DMS114 treated with DMSO at 0.1 percent for 48 hours (cell line): ENCODE results near the gene ZNF334.

ENCODE experiments used
- DNase-seq: peaks from one replicate; lab custom pipeline; 2025; ENCODE audit not compliant: unreplicated experiment; lab: John Stamatoyannopoulos, UW

Gene ZNF334

GRCh38 chr20:46546298-46546697, 32.9 kb upstream of the ZNF334 start:
- DNase-seq: no peak

DNA sequence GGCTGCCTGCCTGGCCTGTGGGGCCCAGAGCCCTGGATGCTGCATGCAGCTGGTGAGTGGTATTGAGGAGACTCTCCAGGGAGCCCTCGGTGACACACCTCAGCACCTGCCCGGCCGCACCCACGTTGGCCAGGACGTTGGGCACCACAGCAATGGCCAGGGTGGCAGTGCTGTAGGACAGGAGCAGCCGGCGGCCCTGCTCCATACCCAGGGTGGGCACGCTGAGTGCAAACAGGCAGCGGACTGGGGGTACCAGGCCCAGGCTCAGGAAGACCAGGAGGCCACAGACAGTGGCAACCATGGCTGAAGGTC, 32.4 kb upstream of the ZNF334 start:
- DNase-seq: no peak

DNA sequence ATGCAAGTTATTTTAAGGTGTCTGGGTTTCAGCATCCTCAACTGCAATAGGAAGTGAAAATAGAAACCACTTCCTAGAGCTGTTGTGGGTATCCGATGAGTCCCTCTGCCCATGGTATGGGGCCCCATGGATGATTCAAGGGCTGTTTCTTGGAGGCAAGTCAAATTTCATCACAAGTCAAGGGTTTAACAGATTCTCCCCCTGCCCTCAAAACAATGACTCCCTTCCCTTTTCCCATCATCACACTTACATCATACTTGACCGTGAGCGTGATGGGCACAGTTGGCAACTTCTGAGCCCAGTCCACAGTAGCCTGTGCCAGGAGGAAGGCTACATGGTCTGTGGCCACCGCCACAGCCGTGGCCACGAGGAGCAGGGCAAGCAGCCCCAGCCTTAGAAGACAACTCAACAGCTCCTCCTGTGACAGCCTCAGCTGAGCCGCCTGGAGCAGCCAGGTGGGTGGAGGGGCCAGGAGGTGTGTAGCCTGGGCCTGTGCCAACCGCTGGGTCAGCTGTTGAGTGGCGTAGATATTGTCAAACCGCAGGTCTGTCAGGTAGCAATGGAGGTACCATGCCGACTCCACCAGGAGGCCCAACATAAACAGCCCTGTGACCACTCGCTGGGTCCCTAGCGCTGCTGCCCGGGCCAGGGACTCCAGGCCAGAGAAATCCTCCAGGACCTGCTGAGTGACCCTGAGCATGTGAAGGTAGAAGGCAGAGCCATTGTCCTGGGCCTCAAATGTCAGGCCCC, 31.9 kb upstream of the ZNF334 start:
- DNase-seq: no peak

DNA sequence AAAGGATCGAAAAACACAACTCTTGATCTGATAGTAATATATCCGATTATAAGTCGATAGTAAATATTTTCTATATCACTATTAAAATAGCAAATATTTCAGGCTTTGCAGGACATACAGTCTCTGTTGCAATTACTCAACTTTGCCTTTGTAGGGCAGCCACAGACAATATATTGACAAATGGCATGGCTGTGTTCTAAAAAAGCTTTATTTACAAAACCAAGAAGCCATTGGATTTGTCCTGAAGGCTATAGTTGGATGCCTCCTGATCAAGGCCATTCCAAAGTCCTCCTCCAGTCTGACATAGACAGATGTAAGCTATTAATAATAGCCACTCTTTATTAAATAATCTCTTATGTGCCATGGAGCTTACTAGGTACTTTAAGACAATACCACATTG, 31.2 kb upstream of the ZNF334 start:
- no peak for DNase-seq

- DNase-seq: no peak
Measured at GRCh38 chr20:46543959-46544358, 30.6 kb upstream of the ZNF334 start.

GRCh38 chr20:46543033-46543432, 29.7 kb upstream of the ZNF334 start:
- DNase-seq: no peak

- DNase-seq: no peak
Measured at GRCh38 chr20:46541229-46541935, 28.0 kb upstream of the ZNF334 start.

DNA sequence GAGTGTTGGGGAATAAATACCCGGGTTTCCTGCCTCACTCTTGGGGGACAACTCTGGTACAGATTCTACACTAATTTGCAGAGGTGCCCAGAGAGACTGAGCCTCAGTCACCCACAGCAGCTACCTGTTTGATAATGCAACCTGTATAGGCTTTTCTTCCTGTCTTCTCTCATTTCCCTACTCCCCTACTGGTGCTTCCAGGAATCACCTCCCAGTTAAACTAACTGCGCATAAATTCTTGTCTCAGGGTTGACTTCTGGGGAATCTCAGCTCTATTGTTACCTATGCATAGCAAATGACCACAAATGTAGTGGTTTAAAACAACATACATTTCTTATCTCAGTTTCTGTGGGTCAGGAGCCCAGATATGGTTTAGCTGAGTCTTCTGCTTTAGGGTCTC, 25.8 kb upstream of the ZNF334 start:
- DNase-seq: no peak

GRCh38 chr20:46530640-46531039, 17.3 kb upstream of the ZNF334 start:
- DNase-seq: no peak

- no peak for DNase-seq
Measured at GRCh38 chr20:46523696-46524328, 10.5 kb upstream of the ZNF334 start.

- no peak for DNase-seq
Measured at GRCh38 chr20:46523108-46523507, 9.7 kb upstream of the ZNF334 start.

DNA sequence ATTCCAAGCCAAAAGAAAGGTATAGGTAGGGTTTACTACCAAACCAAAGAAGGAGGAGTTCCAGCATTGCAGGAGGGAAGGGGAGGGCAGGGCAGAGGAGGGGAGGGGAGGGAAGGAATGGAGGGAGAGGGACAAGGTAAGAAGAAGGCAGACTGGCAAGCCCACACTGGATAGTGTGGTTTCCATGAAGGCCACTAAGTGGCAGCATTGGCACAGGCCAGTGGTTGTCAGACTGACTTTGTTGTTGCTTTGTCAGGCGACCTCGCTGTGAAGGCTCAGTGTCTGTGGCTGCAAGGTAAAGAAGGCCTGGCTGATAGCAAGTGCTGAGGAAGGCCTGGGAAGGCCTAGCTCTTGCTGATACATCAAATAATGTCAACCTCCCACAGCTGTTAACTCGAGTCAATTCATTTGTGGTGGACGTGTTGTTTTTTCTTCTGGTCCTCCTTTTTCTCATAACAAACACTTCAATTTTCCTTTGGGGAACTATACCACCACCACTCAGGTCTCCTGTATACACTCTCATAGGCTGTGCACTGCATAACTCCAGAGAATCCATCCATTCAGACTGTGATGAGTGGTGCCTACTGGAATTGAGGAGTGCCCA, 7.7 kb upstream of the ZNF334 start:
- DNase-seq: no peak

GRCh38 chr20:46520540-46520939, 7.2 kb upstream of the ZNF334 start:
- no peak for DNase-seq

GRCh38 chr20:46519471-46520068, 6.2 kb upstream of the ZNF334 start:
- DNase-seq: no peak

- no peak for DNase-seq
Measured at GRCh38 chr20:46509523-46509922, 3.8 kb downstream of the ZNF334 start.

GRCh38 chr20:46507760-46508407, 5.5 kb downstream of the ZNF334 start:
- DNase-seq: no peak

- DNase-seq: no peak
Measured at GRCh38 chr20:46505506-46505905, 7.9 kb downstream of the ZNF334 start.

DNA sequence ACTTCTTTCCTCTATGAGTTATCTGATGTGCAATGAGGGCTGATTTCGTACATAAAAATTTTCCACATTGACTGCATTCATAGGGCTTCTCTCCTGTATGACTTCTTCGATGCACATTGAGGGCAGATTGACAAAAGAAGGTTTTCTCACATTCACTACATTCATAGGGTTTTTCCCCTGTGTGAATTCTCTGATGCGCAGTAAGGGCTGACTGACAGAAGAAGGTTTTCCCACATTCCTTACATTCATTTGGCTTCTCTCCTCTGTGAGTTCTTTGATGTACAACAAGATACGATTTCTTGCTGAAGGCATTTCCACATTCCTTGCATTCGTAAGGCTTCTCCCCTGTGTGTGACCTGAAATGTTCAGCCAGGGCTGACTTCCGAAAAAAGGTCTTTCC, 11.4 kb downstream of the ZNF334 start:
- no peak for DNase-seq

DNA sequence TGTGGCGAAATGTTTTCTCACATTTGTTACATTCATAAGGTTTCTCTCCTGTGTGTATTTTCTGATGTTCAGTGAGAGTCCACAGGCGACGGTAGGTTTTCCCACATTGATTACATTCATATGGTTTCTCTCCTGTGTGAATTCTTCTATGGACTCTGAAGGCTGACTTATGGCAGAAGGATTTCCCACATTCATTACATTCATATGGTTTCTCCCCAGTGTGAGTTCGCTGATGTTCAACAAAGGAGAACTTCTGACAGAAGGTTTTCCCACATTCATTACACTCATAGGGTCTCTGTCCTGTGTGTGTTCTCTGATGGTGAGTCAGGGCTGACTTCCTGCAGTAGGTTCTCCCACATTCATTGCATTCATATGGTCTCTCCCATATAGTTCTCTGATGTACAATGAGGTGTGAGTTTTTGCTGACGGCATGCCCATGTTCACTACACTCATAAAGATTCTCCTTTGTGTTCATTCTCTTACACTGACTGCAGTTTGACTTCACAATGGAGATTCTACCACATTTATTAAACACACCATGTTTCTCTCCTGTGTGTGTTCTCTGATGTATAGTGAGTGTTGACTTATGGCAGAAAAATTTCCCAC, 11.9 kb downstream of the ZNF334 start:
- no peak for DNase-seq

GRCh38 chr20:46494077-46494476, 19.3 kb downstream of the ZNF334 start:
- DNase-seq: no peak

- no peak for DNase-seq
Measured at GRCh38 chr20:46491354-46491753, 22.0 kb downstream of the ZNF334 start.
